BLaER1 (cell line): Measurements from ENCODE around the gene PHLPP2.

Source experiments
- H3K27ac ChIP-seq: shearing (Covaris generic); formaldehyde crosslinking; 2 replicates; pipeline ENCODE4 v1.8.1; 2022
- H3K27me3 ChIP-seq: shearing (Covaris generic); formaldehyde crosslinking; 2 replicates; pipeline ENCODE4 v1.8.1; 2022
- H3K36me3 ChIP-seq: shearing (Covaris generic); formaldehyde crosslinking; 2 replicates; pipeline ENCODE4 v1.8.1; 2022
- H3K4me1 ChIP-seq: shearing (Covaris generic); formaldehyde crosslinking; 2 replicates; pipeline ENCODE4 v1.8.1; 2022
- H3K4me2 ChIP-seq: shearing (Covaris generic); formaldehyde crosslinking; 2 replicates; pipeline ENCODE4 v1.8.1; 2022
- H3K4me3 ChIP-seq: shearing (Covaris generic); formaldehyde crosslinking; 2 replicates; pipeline ENCODE4 v1.8.1; 2022
- H3K9ac ChIP-seq: shearing (Covaris generic); formaldehyde crosslinking; 2 replicates; pipeline ENCODE4 v1.8.1; 2022
- H3K9me3 ChIP-seq: shearing (Covaris generic); formaldehyde crosslinking; 2 replicates; pipeline ENCODE4 v1.8.1; 2022
- H4K20me1 ChIP-seq: shearing (Covaris generic); formaldehyde crosslinking; 2 replicates; pipeline ENCODE4 v1.8.1; 2022
- Cebpa-rat ChIP-seq: shearing (Covaris generic); IDR thresholded peaks from 2 replicates; pipeline ENCODE4 v1.8.1; 2022

PHLPP2 gene

GRCh38 chr16:71673582-71673973 lies 50.9 kb downstream of the PHLPP2 start:
- TF ChIP-seq Cebpa-rat, result no peak
- Histone ChIP-seq H4K20me1 (no peaks in the 10 kb centered on the region), H3K36me3 (peaks cover 82% of the 10 kb centered on the region), H3K4me3 (no peak overlapping the region), H3K9me3 (no peaks in the 10 kb centered on the region), H3K4me2 (no peak overlapping the region), H3K27me3 (no peaks in the 10 kb centered on the region), H3K9ac (no peak overlapping the region), H3K27ac (no peak overlapping the region), H3K4me1 (no peaks in the 10 kb centered on the region)

DNA sequence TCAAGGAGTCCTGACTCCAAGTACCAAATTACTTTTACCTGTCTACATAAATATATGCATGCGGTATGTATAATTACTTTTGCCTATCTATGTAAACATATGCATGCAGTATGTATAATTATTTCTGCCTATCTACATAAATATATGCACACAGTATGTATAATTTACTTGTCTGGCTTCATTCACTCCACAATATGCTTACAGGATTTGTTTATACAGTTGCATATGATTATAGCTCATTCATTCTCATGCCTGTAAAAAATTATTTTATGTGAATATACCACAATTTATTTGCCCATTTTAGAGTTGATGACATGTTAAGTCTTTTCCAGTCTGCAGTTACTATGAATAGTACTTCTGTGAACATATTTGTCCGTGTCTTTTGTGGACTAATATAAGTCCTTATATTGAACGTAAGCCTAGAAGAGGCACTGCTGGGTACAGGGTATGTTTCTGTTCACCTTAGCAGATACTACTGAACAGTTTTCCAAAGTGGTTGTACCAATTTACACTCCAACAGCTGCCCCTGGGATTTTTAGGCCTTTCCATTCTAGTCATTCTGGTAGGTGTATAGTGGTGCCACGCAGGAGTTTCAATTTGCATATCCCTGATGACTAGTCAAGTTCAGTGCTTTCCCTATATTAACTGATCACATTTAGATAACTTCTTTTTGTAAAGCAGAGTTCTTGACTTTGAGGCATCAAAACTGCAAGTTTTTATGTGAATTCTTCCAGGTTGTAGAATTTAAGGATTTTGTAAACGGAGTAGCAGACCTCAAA lies 51.5 kb downstream of the PHLPP2 start:
- H3K36me3 ChIP-seq, result peaks cover 82% of the 10 kb centered on the region

DNA sequence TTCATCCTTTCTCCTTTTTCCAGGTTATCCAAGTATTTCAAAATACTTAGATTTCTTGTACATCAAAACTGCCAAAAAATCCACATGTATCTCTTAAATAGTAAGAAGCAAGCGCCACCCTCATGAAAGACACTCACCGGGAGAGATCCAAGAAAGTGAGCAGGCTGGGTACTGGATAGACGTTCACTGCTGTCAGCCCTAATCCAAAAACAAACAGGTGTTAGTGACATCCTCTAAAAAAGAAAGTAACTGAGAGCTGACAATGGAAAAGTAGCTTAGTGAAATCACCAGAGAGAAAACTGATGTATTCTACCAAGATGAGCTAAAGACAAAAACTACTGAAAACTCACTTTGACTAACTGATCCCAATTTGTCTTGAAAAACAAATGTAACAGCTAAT lies 52.4 kb downstream of the PHLPP2 start:
- Histone ChIP-seq H3K27me3 (no peaks in the 10 kb centered on the region), H4K20me1 (no peaks in the 10 kb centered on the region), H3K4me3 (no peak overlapping the region), H3K4me1 (no peaks in the 10 kb centered on the region), H3K36me3 (peaks cover 87% of the 10 kb centered on the region), H3K4me2 (no peak overlapping the region), H3K9ac (no peak overlapping the region), H3K27ac (no peak overlapping the region), H3K9me3 (no peaks in the 10 kb centered on the region)
- no peak for TF ChIP-seq Cebpa-rat

More for the DNA sequence above, 51.5 kb downstream of the PHLPP2 start:
- no peak overlapping the region for H3K4me3 ChIP-seq
- H3K9me3 ChIP-seq, result no peaks in the 10 kb centered on the region
- TF ChIP-seq Cebpa-rat, result no peak
- H4K20me1 ChIP-seq, result no peaks in the 10 kb centered on the region
- H3K4me2 ChIP-seq, result no peak overlapping the region
- H3K27ac ChIP-seq, result no peak overlapping the region
- H3K9ac ChIP-seq, result no peak overlapping the region
- no peaks in the 10 kb centered on the region for H3K4me1 ChIP-seq
- no peaks in the 10 kb centered on the region for H3K27me3 ChIP-seq

DNA sequence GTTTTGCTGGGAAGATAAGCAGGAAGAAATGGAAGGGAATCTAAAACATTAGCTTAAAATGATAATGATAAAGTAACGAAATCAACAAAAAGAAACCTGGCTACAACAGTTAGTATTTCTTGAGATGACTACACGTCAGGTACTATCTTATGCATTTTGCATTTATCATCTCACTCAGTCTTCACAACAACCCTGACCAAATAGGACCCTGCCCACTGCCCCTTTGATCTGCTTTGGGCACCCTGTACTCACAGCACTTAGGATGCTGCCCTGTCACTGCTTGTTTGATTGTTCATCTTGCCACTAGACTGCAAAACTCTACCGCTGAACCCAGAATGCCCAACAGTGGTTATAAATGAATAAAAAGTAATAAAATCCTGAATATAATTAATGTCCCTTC lies 53.3 kb downstream of the PHLPP2 start:
- Histone ChIP-seq H3K27ac (no peak overlapping the region), H3K4me2 (no peak overlapping the region), H3K27me3 (no peaks in the 10 kb centered on the region), H3K9me3 (no peaks in the 10 kb centered on the region), H3K4me1 (no peaks in the 10 kb centered on the region), H3K36me3 (peaks cover 87% of the 10 kb centered on the region), H3K4me3 (no peak overlapping the region), H4K20me1 (no peaks in the 10 kb centered on the region), H3K9ac (no peak overlapping the region)
- no peak for TF ChIP-seq Cebpa-rat

DNA sequence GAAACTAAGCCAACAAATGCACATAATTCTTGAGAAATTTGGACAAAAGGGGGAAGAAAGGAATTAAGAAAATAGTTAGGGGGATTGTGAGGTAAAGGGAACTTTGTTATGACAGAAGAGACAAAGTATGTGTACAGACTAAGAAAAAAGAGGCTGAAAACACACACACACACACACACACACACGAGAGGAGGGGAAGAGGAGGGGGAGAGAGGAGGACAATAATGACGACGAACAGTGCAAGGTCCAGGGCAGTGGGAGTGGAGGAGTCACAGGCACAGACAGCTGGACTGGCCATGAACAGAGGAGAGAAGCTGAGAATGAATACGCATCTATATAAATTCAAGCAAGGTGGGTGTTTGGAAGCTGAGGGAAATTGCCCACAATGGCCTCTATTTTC lies 54.0 kb downstream of the PHLPP2 start:
- no peaks in the 10 kb centered on the region for H3K27me3 ChIP-seq
- H3K4me1 ChIP-seq, result no peaks in the 10 kb centered on the region
- no peaks in the 10 kb centered on the region for H3K9me3 ChIP-seq
- no peaks in the 10 kb centered on the region for H4K20me1 ChIP-seq
- peaks cover 87% of the 10 kb centered on the region for H3K36me3 ChIP-seq
- no peak overlapping the region for H3K27ac ChIP-seq
- no peak overlapping the region for H3K9ac ChIP-seq
- no peak for TF ChIP-seq Cebpa-rat
- no peak overlapping the region for H3K4me3 ChIP-seq
- no peak overlapping the region for H3K4me2 ChIP-seq

- Histone ChIP-seq H3K9me3 (no peaks in the 10 kb centered on the region), H3K9ac (no peak overlapping the region), H3K4me2 (no peak overlapping the region), H3K4me1 (no peaks in the 10 kb centered on the region), H4K20me1 (no peaks in the 10 kb centered on the region), H3K27ac (no peak overlapping the region), H3K36me3 (peaks cover 84% of the 10 kb centered on the region), H3K4me3 (no peak overlapping the region), H3K27me3 (no peaks in the 10 kb centered on the region)
- no peak for TF ChIP-seq Cebpa-rat
These were observed 54.5 kb downstream of the PHLPP2 start for GRCh38 chr16:71669926-71670536.

GRCh38 chr16:71666928-71667707 lies 57.4 kb downstream of the PHLPP2 start:
- Histone ChIP-seq H3K4me3 (no peak overlapping the region), H3K9me3 (no peaks in the 10 kb centered on the region), H3K9ac (no peak overlapping the region), H3K36me3 (peaks cover 87% of the 10 kb centered on the region), H3K4me2 (no peak overlapping the region), H4K20me1 (no peaks in the 10 kb centered on the region), H3K27me3 (no peaks in the 10 kb centered on the region), H3K27ac (no peak overlapping the region), H3K4me1 (no peaks in the 10 kb centered on the region)
- no peak for TF ChIP-seq Cebpa-rat

DNA sequence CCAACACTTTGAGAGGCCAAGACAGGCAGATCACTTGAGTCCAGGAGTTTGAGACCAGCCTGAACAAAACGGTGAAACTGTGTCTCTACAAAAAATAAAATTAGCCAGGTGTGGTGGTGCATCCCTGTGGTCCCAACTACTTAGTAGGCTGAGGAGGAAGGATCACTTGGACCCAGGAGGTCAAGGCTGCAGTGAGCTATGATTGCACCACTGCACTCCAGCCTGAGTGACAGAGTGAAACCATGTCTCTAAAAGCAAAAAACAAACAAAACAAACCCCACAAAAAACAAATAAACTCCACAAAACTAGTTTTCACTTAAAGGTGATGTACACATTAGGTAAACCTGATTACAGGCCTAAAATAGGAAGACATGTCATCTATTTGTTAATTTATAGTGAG lies 58.2 kb downstream of the PHLPP2 start:
- Histone ChIP-seq H3K36me3 (peaks cover 90% of the 10 kb centered on the region), H3K4me2 (no peak overlapping the region)

GRCh38 chr16:71659471-71659870 lies 65.0 kb downstream of the PHLPP2 start:
- Histone ChIP-seq H3K9me3 (no peaks in the 10 kb centered on the region), H3K4me3 (no peak overlapping the region), H3K4me1 (peaks cover 13% of the 10 kb centered on the region), H3K27ac (no peak overlapping the region), H3K4me2 (peak overlapping the region; percentile 62), H3K36me3 (peaks cover 73% of the 10 kb centered on the region), H3K9ac (no peak overlapping the region), H4K20me1 (no peaks in the 10 kb centered on the region), H3K27me3 (no peaks in the 10 kb centered on the region)
- TF ChIP-seq Cebpa-rat, result no peak

More for the DNA sequence above, 58.2 kb downstream of the PHLPP2 start:
- Histone ChIP-seq H3K9me3 (no peaks in the 10 kb centered on the region), H4K20me1 (no peaks in the 10 kb centered on the region), H3K9ac (no peak overlapping the region), H3K27me3 (no peaks in the 10 kb centered on the region), H3K4me1 (no peaks in the 10 kb centered on the region), H3K4me3 (no peak overlapping the region), H3K27ac (no peak overlapping the region)
- TF ChIP-seq Cebpa-rat, result no peak

DNA sequence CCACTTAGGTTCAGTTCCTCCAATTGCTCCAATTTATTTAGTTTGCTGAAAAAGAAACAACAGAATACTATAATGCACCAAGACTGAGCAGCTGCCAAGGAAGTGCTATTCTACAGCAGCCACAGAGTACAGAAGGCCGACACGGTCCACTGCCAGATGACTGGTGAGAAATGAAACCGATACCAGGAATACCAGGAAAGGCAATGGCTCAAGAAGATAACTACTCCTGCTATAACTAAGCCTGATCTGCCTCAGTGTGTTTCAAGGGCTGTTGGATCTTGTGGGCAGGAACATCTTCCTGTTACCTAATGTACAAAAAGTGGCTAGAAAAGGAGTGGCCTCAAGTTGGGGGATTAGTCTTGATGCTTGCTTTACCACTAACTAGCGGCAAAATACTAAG lies 65.7 kb downstream of the PHLPP2 start:
- H3K4me1 ChIP-seq, result peaks cover 13% of the 10 kb centered on the region
- H3K27me3 ChIP-seq, result no peaks in the 10 kb centered on the region
- no peak for TF ChIP-seq Cebpa-rat
- no peaks in the 10 kb centered on the region for H4K20me1 ChIP-seq
- no peak overlapping the region for H3K27ac ChIP-seq
- H3K4me2 ChIP-seq, result peak overlapping the region; percentile 62
- no peaks in the 10 kb centered on the region for H3K9me3 ChIP-seq
- H3K9ac ChIP-seq, result no peak overlapping the region
- H3K4me3 ChIP-seq, result no peak overlapping the region
- peaks cover 71% of the 10 kb centered on the region for H3K36me3 ChIP-seq
